Effector CD8-positive, alpha-beta T cell (primary cell): ENCODE measurements around the gene DSTYK.
"Not testable (repeated sequence)": the region's sequence is repeated elsewhere in the genome, so short reads cannot be mapped to it uniquely, and the experiment has no call there.

Source experiments
- DNase-seq: peaks from one replicate; lab custom pipeline; 2025; lab: John Stamatoyannopoulos, UW

DSTYK gene

GRCh38 chr1:205241366-205242030 lies 30.0 kb upstream of the DSTYK start:
- no peak for DNase-seq

GRCh38 chr1:205240569-205240968 lies 29.1 kb upstream of the DSTYK start:
- DNase-seq = no peak

GRCh38 chr1:205240118-205240517 lies 28.6 kb upstream of the DSTYK start:
- DNase-seq = no peak

GRCh38 chr1:205239078-205239477 lies 27.6 kb upstream of the DSTYK start:
- DNase-seq = no peak

- DNase-seq = no peak
Measured at GRCh38 chr1:205237526-205238484, 26.3 kb upstream of the DSTYK start.

GRCh38 chr1:205236951-205237475 lies 25.5 kb upstream of the DSTYK start:
- no peak for DNase-seq

- DNase-seq = no peak
Measured at GRCh38 chr1:205236526-205236925, 25.0 kb upstream of the DSTYK start.

GRCh38 chr1:205235951-205236350 lies 24.4 kb upstream of the DSTYK start:
- no peak for DNase-seq

- not testable (repeated sequence) for DNase-seq
Measured at GRCh38 chr1:205233986-205234385, 22.5 kb upstream of the DSTYK start.

GRCh38 chr1:205232945-205233397 lies 21.5 kb upstream of the DSTYK start:
- DNase-seq = no peak

- DNase-seq = no peak
Measured at GRCh38 chr1:205232127-205232820, 20.8 kb upstream of the DSTYK start.

- DNase-seq = no peak
Measured at GRCh38 chr1:205230982-205231381, 19.5 kb upstream of the DSTYK start.

- DNase-seq = no peak
Measured at GRCh38 chr1:205229916-205230700, 18.6 kb upstream of the DSTYK start.

GRCh38 chr1:205229399-205229871 lies 17.9 kb upstream of the DSTYK start:
- DNase-seq = peak; percentile 50

- no peak for DNase-seq
Measured at GRCh38 chr1:205228093-205228521, 16.6 kb upstream of the DSTYK start.

GRCh38 chr1:205227584-205228013 lies 16.1 kb upstream of the DSTYK start, which contains the start of gene TMCC2:
Gene TMCC2 (plus strand): TSS chr1:205227946. CDS start chr1:205228565, 619 bp downstream.
- peak; percentile 80 for DNase-seq

GRCh38 chr1:205226868-205227583 lies 15.5 kb upstream of the DSTYK start:
- no peak for DNase-seq

- no peak for DNase-seq
Measured at GRCh38 chr1:205225901-205226765, 14.6 kb upstream of the DSTYK start.

- no peak for DNase-seq
Measured at GRCh38 chr1:205224736-205225135, 13.2 kb upstream of the DSTYK start.
